HG03064 (cell line): ENCODE results near the gene SLC66A2.
"Not testable (repeated sequence)": the region's sequence is repeated elsewhere in the genome, so short reads cannot be mapped to it uniquely, and the experiment has no call there.

Experiments used
- ATAC-seq: cut with Tn5 transposase; IDR thresholded peaks from one replicate; pipeline ENCODE4 v1.9.1; 2021; ENCODE audit warnings: low read depth; ENCODE audit not compliant: unreplicated experiment

Gene SLC66A2

DNA sequence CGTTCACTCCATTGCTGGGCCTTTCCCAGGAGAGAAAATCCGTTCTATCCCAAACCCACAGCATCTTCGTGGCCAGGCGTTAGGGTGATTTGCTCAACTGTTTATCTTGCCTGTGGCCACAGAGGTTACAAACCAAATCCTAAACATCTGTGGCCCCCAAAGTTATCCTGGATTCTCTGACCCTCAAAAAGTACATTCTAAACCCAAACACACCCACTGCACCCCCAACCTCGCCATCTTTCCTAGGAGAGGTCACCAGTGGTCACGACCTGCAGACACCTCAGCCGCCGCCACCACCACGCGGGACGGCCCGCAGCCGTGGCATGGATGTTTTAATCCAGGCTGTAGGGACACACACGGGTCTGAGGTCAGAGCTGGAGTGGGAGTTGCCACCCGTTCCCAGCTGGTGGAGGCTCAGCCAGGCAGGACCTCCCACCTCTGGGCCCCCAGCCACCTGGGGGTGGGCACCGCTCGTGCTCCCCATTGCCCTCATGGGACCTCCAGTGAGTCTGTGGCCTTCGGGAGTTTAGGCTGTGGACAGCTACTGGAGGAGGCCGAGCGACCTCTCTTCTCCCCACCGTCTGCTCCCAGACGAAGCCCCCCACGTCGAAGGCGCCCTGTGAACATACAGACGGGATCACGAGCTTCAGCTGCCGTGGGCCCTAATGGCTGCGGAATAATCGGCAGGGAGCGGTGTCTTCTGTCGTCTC, 81.7 kb downstream of the SLC66A2 start:
- ATAC-seq: no peak

DNA sequence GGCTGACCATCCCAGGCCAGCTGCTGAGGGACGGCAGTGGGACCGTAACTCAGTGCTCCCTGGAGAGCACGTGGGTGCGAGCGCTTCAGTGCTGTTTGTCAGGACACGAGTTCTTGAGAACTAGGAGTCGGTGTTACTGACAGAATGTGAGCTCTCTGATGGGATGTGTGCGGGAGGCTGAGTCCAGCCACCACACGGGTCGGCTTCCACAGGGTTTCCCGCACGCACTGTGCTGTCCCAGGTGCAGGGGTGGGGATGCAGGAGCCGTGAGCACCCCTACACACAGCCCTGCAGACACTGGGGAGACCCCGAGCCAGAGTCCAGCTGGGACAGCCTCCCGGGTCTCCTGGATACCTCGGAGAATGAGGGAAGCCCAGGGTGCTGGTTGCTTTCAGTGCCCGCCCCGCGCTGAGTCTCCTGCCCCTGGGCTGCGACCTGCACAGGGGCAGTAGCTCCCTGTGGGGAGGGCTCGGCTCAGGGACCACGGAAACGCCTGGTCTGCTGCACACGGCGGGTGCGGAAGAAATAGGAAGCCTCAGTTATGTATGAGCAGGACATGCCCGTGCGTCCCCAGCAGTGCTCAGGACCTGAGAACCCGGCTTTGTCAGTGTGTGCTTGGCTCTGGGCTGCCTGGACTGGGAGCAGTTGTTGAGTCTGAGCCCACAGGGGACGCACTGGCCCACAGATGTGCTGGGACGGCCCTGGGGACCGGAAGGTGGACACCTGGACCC, 82.5 kb downstream of the SLC66A2 start:
- ATAC-seq: no peak

DNA sequence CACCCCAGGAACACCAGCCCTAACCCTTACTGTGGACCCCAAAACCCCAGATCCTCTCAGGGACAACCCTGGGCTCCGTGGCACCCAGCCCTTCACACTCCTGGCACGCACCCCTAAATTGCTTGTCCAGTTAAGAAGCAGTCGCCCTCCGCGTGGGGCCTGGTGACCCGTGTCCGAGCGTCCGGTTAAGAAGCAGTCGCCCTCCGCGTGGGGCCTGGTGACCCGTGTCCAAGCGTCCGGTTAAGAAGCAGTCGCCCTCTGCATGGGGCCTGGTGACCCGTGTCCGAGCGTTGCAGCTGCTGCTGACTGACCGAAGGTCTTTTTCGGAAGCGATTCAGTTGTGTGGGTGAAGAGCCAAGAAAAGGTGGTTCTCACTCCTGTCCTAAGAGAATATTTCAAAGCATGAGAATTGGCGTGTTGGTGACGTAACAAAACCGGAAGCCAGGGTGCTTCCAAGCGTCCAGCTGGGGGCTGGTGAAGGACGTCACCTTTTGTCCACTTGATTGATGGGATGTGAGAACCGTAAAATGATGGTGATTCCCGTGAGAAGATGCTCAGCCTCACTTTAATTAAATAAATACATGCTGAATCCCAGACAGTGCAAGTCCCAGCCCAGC, 83.2 kb downstream of the SLC66A2 start:
- no peak for ATAC-seq

DNA sequence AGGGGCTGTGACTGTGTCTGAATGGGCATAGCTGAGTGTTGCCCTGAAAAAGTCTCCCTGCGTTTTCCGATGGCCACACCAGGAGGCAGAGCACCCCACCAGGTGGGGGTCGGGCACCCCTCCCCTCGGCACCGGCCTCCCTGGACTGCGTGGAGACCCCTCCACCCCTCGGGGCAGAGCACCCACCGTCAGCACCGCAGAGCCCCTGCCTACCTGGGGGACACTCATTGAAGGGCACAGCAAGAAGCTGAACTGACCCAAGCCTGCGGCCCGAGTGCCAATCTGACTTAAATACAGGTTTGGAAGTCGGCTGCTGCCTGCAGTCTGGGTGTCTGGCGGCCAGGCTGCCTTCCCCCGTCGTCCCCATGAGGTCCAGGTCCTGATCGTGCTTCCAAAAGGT, 83.8 kb downstream of the SLC66A2 start:
- no peak for ATAC-seq

DNA sequence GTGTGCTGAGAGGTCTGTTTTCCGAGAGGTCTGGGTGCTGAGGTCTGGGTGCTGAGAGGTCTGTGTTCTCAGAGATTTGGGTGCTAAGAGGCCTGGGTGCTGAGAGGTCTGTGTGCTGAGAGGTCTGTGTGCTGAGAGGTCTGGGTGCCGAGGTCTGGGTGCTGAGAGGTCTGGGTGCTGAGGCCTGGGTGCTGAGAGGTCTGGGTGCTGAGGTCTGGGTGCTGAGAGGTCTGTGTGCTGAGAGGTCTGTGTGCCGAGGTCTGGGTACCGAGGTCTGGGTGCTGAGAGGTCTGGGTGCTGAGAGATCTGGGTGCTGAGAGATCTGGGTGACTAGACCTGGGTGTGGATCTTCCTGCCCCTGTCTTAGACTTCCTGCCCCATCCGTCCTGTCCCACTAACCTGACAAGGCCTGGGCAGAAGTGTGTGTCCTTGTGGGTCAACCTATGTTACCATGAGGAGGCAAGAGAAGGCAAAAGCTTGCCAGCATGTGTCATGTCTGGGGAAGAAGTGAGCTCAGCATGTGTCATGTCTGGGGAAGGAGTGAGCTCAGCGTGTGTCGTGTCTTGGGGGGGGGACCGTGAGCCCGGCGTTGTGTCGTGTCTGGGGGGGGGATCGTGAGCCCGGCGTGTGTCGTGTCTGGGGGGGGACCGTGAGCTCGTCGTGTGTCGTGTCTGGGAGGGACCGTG, 84.4 kb downstream of the SLC66A2 start:
- no peak for ATAC-seq

DNA sequence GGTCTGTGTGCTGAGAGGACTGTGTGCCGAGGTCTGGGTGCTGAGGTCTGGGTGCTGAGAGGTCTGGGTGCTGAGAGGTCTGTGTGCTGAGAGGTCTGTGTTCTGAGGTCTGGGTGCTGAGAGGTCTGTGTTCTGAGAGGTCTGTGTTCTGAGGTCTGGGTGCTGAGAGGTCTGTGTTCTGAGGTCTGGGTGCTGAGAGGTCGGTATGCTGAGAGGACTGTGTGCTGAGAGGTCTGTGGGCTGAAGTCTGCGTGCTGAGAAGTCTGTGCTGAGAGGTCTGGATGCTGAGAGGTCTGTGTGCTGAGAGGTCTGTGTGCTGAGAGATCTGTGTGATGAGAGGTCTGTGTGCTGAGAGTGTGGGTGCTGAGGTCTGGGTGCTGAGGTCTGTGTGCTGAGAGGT, 85.5 kb downstream of the SLC66A2 start:
- ATAC-seq: not testable (repeated sequence)

DNA sequence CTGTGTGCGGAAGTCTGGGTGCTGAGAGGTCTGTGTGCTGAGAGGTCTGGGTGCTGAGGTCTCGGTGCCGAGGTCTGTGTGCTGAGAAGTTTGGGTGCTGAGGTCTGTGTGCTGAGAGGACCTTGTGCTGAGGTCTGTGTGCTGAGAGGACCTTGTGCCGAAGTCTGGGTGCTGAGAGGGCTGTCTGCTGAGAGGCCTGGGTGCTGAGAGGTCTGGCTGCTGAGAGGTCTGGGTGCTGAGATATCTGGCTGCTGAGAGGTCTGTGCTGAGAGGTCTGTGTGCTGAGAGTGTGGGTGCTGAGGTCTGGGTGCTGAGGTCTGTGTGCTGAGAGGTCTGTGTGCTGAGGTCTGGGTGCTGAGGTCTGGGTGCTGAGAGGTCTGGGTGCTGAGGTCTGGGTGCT, 86.5 kb downstream of the SLC66A2 start:
- ATAC-seq: not testable (repeated sequence)

DNA sequence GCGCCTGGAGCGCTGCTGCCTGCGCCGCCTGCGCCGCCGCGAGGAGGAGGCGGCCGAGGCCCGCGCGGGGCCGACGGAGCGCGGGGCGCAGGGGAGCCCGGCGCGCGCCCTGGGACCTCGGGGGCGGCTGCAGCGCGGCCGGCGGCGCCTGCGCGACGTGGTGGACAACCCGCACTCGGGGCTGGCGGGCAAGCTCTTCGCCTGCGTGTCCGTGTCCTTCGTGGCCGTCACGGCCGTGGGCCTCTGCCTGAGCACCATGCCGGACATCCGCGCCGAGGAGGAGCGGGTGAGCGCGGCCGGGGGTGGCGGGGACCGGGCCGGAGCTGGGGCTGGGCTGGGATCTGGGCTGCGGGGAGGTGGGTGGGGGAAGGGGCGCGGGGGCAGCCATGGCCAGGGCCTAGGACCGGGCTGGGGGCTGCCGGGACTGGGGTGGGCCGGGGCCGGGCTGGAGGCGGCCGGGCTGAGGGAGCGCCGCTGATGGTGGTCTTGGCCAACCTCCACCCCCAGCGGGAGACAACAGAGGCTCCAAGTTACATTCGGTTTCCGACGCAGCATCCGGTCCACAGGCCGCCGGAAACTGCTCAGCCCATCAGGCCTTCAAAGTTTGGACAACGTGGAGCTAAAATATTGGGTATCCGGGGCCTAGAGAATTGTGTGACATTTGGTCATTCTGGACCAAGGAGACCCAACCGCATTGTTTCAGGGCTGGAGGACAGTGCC, 87.3 kb downstream of the SLC66A2 start:
- ATAC-seq: no peak

DNA sequence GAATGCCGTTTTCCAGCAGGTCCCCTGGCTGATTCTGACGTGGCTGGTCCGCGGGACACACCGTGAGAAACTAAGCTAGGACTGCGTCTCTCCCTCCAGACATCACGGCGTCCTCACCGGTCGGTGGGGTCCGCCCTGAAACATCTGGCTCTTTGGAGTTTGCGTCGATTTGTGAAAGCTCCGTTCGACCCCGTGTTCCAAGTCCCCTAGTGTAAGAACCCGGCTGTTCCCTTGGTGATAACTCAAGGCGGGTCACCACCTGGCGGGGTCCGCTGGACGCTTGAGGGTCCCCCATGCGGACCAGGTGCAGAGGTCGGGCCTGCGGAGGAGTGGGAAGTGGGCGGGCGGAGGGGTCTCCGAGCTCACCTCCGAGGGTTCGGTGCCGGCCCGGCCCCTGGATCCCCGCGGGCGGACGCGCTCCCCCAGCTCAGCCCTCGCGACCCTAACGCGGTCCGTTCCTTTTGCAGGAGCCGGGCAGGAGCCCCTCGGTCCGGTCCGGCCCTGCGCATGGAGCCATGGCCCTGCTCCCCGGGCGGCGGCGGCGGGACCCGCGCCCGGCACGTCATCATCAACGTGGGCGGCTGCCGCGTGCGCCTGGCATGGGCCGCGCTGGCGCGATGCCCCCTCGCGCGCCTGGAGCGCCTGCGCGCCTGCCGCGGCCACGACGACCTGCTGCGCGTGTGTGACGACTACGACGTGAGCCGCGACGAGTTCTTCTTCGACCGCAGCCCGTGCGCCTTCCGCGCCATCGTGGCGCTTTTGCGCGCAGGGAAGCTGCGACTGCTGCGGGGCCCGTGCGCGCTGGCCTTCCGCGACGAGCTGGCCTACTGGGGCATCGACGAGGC, 88.1 kb downstream of the SLC66A2 start:
- no peak for ATAC-seq

DNA sequence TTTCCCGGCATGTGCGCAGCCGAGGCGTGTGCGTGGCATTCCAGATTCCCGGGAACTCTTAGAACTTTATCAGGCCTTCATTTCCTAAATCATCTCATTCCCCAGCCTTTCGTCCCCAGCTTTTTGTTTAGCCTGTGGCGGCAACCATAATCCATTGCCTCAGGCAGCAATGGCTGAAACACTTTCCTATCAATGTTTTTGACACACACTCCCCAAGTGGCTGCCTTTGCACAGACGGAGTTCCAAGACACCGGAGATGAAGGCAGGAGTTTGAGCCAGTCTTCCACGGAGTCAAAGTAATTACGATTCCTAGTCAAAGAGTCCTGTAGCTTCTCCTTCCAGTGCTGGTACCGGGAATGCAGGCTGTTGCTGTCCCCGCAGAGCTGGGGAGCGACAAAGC, 88.9 kb downstream of the SLC66A2 start:
- no peak for ATAC-seq

DNA sequence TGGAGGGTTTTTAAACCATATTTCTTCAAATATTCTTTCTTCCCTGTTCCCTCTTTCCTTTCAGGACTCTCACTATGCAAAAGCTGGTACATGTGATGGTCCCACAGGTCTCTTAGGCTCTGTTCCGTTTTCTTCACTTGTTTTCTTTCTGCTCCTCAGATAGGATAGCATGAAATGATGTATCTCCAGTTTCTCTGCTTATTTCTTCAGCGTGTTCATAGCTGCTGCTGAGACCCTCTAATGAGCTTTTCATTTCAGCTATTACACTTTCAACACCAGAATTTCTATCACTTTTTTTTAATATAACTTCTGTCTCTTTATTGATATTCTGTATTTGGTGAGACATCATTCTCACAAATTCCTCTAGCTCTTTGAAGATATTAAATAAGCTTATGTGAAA, 89.8 kb downstream of the SLC66A2 start:
- ATAC-seq: no peak

DNA sequence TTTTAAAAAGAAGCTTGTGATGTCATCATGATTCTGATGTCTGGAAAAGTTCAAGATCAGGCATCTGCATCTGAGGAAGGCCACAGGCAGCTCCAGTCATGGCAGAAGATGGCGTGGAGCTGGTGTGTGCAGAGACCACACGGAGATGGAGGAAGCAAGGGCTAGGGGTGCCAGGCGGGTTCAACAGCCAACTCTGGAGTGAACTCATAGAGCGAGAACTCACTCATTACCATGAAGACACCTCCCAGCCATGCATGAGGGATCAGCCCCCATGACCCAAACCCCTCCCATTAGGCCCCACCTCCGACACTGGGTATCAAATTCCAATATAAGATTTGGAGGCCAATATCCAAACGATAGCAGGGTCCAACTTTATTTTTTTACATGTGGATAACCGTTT, 92.1 kb downstream of the SLC66A2 start:
- no peak for ATAC-seq

DNA sequence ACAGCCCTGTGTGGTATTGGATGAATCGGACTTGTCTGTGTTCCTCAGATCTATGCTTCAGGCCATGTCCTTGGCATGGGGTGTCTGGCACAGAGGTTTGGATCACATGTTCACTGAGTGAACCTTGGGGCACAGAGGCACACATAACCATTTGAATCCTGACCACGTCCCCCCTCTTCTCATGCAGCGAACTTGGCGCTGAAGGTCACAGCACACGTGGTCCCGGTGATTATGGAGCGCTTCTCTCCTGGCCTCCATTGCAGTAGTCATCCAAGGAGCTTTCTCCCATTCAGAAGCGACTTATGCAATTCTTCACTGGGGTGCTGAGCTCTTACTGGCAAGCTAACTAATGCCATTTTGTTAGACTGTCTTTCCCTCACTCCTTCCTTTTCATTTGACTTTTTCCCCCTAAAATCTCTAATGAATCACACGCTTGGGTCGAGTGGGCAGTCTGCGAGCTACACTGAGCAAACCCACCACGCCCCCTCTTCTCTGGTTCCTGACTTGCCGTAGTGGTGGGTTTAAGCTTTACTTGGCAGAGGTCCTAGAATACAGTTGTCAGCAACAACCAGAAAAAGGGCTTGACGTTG, 94.3 kb downstream of the SLC66A2 start:
- ATAC-seq: no peak

DNA sequence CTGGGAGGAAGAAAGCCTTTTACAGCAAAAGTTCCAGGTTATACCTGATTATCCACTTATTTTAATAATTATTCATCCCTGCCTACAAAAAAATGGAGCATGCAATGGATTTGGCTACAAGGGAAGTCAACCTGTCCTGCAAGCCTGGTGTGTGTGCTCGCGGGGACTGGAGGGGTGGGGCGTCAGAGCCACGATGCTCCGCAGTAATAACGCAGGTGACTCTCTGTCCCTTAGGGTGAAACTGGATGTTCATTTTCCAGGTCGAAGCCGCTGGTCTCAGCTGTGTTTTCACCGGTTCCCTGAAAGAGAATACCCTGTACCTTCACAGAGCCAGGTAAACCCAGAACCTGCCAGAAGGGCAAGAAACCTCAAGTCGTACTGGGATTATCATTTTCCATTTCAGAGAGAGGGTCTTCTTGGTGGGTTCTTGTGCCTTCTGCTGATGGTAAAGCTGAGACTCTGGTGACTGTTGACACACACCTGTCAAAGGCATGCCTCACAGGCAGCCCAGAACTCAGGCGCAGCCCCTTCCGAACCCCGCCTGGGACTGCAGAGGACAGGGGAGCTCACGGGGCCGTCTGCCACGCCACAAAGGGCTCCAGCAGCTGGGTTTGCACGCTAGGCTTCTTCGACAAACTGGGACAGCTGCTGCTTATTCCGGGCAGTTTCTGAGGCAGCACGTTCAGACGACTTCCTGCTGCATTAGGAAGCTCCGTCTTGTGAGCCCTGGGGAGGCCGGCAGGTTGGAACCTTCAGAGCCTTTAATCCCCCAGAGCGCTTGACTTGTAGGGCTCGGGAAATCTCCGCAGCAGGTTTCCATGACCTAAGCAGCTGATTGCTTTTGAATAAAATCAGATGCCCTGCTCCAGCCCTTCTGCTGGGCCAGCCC, 95.1 kb downstream of the SLC66A2 start:
- ATAC-seq: no peak

DNA sequence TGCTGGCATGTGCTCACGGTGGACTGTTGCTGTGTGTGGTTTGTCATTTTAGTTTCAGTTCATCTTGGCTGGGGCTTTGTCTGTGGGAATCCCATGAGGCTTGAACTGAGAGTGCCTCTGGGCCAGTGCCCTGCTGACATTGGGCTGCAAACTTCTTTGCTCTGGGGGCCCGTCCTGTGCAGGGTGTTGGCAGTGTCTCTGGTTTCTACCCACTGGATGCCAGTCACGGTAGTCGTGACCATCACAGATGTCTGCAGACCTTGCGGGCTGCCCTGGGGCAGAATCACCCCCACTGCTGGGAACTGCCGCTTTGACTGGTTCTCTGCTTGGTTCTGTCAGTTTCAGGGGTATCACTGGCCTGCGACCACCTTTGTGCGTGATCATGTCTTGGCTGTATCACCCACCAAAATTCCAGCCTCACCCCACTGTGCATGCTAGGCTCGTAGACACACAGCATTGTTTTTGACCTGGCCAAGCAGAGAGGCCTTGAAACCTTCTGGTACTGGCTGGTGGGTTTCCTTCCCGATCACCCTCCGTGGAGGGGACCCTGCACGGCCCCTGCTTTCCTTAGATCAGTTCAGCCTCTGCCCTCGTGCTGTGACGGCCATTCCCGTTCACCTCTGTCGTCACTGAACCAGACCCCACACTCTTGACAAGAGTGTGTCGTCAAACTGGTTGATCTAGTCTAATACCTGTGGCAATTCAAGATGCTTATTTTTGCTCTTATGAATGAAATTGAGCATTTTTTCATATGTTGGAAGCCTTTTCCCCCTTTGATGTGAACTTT, 96.1 kb downstream of the SLC66A2 start:
- peak; percentile 85 for ATAC-seq

DNA sequence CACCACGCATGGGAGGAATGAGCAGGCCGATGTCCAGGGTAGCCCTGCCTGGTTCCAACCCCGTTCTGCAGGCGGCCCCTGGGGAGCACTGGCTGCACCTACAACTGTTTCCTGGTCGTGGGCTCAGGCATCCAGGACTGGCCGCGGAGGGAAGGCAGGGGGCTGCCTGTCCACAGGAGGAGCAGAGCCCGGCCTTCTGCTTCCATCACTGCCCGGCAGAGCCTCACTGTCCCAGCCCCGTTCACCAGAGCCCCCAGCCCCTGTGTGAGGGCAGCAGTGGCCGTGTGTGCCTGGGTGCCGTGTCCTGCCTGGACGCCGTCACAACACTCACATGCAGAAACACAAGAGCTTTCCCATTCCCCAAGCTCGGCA, 97.5 kb downstream of the SLC66A2 start:
- ATAC-seq: no peak

DNA sequence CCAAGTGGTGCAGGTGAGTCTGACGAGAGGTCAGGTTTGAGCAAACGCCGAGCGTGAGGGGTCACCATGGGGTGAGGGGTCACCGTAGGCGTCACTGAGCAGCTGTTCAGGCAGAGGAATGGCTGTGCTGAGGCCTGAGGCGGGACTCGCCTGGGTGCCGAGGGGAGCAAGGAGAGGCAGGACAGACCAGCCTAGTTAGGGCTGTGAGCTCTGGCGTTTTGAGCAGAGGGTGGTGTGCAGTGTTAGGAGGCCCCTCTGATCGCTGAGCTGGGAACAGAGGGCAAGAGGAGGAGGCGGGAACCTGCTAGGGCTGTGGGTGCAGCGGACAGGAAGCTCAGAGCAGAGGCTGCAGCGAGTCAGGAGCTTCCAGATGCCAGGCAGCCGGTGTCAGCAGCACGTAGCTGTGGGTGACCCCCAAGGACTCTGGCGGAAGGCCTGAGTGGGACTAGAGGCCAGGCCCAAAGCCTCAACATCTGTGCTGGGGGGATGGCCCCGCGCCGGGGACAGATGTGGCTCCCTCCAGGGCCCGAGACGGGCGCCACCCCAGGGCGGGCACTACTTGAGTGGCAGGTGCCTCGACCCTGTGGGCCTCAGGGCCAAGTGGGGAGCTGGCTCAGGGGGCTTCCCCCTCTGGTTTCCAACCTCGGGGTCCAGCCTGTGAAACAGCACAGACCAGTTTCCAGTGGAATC, 98.0 kb downstream of the SLC66A2 start:
- no peak for ATAC-seq
